ENCODE data around the gene GPR137C. TPM values are rescaled to one million over a fixed set of nuclear protein-coding genes. Genes with fewer than 3 reads are reported as not detected.
"Not testable (repeated sequence)": the region's sequence is repeated elsewhere in the genome, so short reads cannot be mapped to it uniquely, and the experiment has no call there.

Gene GPR137C
- total RNA-seq, 2 experiments from 2014 or later: 0.27 to 0.32 TPM

DNA sequence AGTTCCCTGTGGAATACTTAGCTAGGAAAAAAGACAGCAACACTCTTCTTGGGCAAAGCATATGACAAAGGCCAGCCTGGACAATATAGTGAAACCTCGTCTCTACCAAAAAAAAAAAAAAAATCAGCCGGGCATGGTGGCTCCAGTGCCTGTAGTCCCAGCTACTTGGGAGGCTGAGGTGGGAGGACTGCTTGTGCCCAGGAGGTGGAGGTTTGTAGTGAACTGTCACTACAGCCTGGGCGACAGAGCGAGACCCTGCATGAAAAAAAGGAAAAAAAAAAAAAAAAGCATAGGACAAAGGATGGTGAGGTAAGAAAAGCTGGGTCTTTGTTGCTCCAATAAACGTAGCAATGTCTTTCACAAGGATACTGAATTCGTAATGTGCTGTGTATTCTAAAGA lies 1.4 kb upstream of the GPR137C start:
- no peaks in the 10 kb centered on the region for H3K9me3 Mint-ChIP-seq
- H3K4me1 Mint-ChIP-seq: peaks cover 20% of the 10 kb centered on the region
- peak overlapping the region; percentile 84 for H3K4me3 Mint-ChIP-seq
- no peaks in the 10 kb centered on the region for H3K36me3 Mint-ChIP-seq
- H3K27me3 Mint-ChIP-seq: peaks cover 15% of the 10 kb centered on the region
- H3K27ac Mint-ChIP-seq: no peak overlapping the region
- DNase-seq: no peak

DNA sequence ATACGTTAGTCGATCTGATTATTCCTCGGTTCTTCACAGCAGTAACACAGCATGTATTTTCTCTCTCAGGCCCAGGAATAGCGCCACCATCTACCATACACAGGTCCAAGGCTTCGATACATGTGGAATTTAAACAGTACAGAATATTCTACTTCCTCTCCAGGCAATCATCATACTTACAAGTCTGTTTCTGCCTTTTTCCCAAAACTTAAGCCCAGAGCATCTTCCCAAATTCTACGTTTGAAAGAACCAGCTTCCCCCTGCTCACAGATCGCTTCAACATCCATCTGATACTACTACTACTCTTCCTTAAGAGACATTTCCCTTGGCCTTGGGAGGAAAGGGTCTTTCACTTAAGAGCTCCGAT lies 957 bp upstream of the GPR137C start:
- H3K9me3 Mint-ChIP-seq: no peaks in the 10 kb centered on the region
- peaks cover 20% of the 10 kb centered on the region for H3K4me1 Mint-ChIP-seq
- peaks cover 20% of the 10 kb centered on the region for H3K27me3 Mint-ChIP-seq
- no peaks in the 10 kb centered on the region for H3K36me3 Mint-ChIP-seq
- H3K4me3 Mint-ChIP-seq: peak overlapping the region; percentile 84
- DNase-seq: no peak
- H3K27ac Mint-ChIP-seq: peak overlapping the region; percentile 80

DNA sequence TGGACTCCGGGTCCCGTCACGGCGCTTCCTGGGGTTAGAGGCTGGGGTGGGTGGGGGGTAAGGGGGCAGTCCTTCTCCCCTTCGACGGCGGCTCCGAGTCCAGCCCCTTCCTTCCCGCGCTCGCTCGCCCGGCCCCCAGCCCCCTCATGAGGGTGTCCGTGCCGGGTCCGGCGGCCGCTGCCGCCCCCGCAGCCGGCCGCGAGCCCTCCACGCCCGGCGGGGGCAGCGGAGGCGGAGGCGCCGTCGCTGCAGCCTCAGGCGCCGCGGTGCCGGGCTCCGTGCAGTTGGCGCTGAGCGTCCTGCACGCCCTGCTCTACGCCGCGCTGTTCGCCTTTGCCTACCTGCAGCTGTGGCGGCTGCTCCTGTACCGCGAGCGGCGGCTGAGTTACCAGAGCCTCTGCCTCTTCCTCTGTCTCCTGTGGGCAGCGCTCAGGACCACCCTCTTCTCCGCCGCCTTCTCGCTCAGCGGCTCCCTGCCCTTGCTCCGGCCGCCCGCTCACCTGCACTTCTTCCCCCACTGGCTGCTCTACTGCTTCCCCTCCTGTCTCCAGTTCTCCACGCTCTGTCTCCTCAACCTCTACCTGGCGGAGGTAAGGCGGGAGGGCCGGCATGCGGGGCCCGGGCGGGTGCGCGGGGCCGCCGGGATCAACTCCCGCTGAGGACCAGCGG lies 500 bp downstream of the GPR137C start:
- Mint-ChIP-seq H3K27me3 (peaks cover 28% of the 10 kb centered on the region), H3K27ac (no peak overlapping the region), H3K4me1 (peaks cover 16% of the 10 kb centered on the region), H3K9me3 (no peaks in the 10 kb centered on the region), H3K36me3 (no peaks in the 10 kb centered on the region), H3K4me3 (peak overlapping the region; percentile 88)
- peak; percentile 57 for DNase-seq

DNA sequence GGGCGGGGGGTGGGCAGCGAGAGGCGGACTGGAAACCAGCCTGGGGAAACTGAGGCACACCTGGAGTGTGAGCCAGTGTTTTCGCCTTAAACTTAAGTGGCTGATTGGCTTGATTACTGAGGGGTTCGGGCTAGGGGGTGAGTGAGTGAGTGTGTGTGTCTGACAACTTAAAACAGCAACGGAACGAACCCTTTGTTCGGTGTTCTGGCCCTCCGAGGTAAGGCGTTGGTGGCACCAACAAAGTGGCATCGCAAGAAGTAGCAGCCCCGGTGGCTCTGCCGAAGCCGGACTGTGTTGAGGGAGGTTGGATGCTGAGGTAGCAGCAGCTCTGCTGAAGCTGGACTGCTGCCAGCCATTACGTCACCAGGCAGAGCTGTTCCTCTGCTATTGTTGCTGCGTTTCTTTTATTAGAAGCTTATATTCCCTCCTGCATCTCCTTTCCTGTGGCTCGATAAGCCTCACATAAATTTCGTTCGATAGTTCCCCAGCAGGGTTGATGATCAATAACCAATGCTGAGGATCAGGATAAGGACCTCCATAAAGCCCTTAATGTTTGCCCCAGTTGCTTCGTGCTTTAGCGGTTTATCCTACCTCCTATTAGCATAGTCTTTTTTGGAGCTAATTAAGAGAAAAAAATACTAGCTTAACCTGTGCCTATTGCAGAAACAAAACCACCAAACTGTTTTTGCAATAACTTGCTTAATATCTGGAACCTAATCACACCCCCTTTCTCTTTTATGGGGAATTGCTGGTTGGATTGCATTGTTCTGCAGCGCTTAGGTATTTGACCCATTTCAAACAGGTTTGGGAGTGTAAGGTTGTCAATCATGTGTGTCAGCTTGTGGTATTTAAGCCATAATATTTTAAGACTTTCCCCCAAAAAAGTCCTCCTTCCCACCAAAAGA lies 1.3 kb downstream of the GPR137C start:
- no peaks in the 10 kb centered on the region for H3K36me3 Mint-ChIP-seq
- peaks cover 16% of the 10 kb centered on the region for H3K4me1 Mint-ChIP-seq
- peak; percentile 82 for DNase-seq
- H3K27me3 Mint-ChIP-seq: peaks cover 28% of the 10 kb centered on the region
- peak overlapping the region; percentile 75 for H3K27ac Mint-ChIP-seq
- H3K4me3 Mint-ChIP-seq: peak overlapping the region; percentile 88
- no peaks in the 10 kb centered on the region for H3K9me3 Mint-ChIP-seq

- no peak overlapping the region for H3K4me3 Mint-ChIP-seq
- DNase-seq: no peak
- no peak overlapping the region for H3K27ac Mint-ChIP-seq
- no peaks in the 10 kb centered on the region for H3K9me3 Mint-ChIP-seq
- H3K27me3 Mint-ChIP-seq: peaks cover 28% of the 10 kb centered on the region
- no peaks in the 10 kb centered on the region for H3K36me3 Mint-ChIP-seq
- peaks cover 2% of the 10 kb centered on the region for H3K4me1 Mint-ChIP-seq
These were observed 6.1 kb downstream of the GPR137C start for GRCh38 chr14:52558688-52559087.

GRCh38 chr14:52563120-52563519 lies 10.5 kb downstream of the GPR137C start:
- peaks cover 3% of the 10 kb centered on the region for H3K27me3 Mint-ChIP-seq
- H3K4me1 Mint-ChIP-seq: no peaks in the 10 kb centered on the region
- no peak for DNase-seq
- H3K27ac Mint-ChIP-seq: no peak overlapping the region
- H3K9me3 Mint-ChIP-seq: no peaks in the 10 kb centered on the region
- no peaks in the 10 kb centered on the region for H3K36me3 Mint-ChIP-seq
- H3K4me3 Mint-ChIP-seq: no peak overlapping the region

- H3K27me3 Mint-ChIP-seq, DNase-seq, H3K27ac Mint-ChIP-seq, H3K4me1 Mint-ChIP-seq, H3K36me3 Mint-ChIP-seq, H3K4me3 Mint-ChIP-seq: not testable (repeated sequence)
- H3K9me3 Mint-ChIP-seq: peaks cover 33% of the 10 kb centered on the region
These were observed 15.8 kb downstream of the GPR137C start for GRCh38 chr14:52568454-52568853.

DNA sequence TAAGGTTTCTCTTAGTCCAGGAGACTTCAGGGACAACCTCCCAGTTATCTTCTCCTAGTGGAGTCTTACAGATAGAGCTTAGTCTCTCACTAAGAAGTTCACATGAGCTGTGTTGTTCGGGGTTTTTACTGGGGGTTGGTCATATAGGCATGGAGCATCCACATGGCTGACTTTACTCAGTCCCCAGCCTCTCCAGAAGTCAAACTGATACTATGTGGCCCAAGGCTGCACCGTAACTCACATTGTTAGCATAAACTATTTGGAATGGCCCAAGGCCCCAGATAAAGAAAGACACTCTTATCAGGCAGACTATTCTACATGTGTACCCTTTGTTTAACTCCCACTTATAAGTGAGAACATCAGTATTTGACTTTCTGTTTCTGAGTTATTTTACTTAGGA lies 23.2 kb downstream of the GPR137C start:
- Mint-ChIP-seq H3K4me3 (no peak overlapping the region), H3K36me3 (peaks cover 6% of the 10 kb centered on the region)

GRCh38 chr14:52583544-52583943 lies 30.9 kb downstream of the GPR137C start:
- H3K27me3 Mint-ChIP-seq: no peaks in the 10 kb centered on the region
- H3K9me3 Mint-ChIP-seq: no peaks in the 10 kb centered on the region
- no peak for DNase-seq
- H3K36me3 Mint-ChIP-seq: no peaks in the 10 kb centered on the region
- no peak overlapping the region for H3K27ac Mint-ChIP-seq
- no peak overlapping the region for H3K4me3 Mint-ChIP-seq
- no peaks in the 10 kb centered on the region for H3K4me1 Mint-ChIP-seq

More for the DNA sequence above, 23.2 kb downstream of the GPR137C start:
- Mint-ChIP-seq H3K27me3 (no peaks in the 10 kb centered on the region), H3K4me1 (no peaks in the 10 kb centered on the region), H3K9me3 (peaks cover 28% of the 10 kb centered on the region), H3K27ac (no peak overlapping the region)
- DNase-seq: no peak

GRCh38 chr14:52589646-52590045 lies 37.0 kb downstream of the GPR137C start:
- peaks cover 1% of the 10 kb centered on the region for H3K36me3 Mint-ChIP-seq
- DNase-seq: no peak
- H3K27ac Mint-ChIP-seq: no peak overlapping the region
- no peak overlapping the region for H3K4me3 Mint-ChIP-seq
- peaks cover 6% of the 10 kb centered on the region for H3K9me3 Mint-ChIP-seq
- H3K27me3 Mint-ChIP-seq: no peaks in the 10 kb centered on the region
- no peaks in the 10 kb centered on the region for H3K4me1 Mint-ChIP-seq

DNA sequence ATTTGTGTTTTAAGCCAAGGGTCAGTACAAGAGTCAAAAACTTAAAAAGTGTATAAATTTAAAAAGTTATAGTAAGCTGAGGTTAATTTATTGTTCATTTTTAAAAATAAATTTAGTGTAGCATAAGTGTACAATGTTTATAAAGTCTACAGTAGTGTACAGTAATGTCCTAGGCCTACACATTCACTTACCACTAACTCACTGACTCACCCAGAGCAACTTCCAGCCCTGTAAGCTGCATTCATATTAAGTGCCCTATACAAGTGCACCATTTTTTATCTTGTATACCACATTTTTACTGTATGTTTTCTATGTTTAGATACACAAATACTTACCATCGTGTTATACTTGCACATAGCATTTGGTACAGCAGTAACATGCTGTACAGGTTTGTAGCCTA lies 37.7 kb downstream of the GPR137C start:
- Mint-ChIP-seq H3K9me3 (peaks cover 11% of the 10 kb centered on the region), H3K36me3 (peaks cover 1% of the 10 kb centered on the region), H3K27me3 (no peaks in the 10 kb centered on the region), H3K27ac (no peak overlapping the region), H3K4me1 (no peaks in the 10 kb centered on the region), H3K4me3 (no peak overlapping the region)
- no peak for DNase-seq

GRCh38 chr14:52596320-52596719 lies 43.7 kb downstream of the GPR137C start:
- no peaks in the 10 kb centered on the region for H3K4me1 Mint-ChIP-seq
- DNase-seq: no peak
- H3K9me3 Mint-ChIP-seq: peaks cover 14% of the 10 kb centered on the region
- peaks cover 1% of the 10 kb centered on the region for H3K36me3 Mint-ChIP-seq
- H3K27ac Mint-ChIP-seq: no peak overlapping the region
- H3K4me3 Mint-ChIP-seq: no peak overlapping the region
- no peaks in the 10 kb centered on the region for H3K27me3 Mint-ChIP-seq

DNA sequence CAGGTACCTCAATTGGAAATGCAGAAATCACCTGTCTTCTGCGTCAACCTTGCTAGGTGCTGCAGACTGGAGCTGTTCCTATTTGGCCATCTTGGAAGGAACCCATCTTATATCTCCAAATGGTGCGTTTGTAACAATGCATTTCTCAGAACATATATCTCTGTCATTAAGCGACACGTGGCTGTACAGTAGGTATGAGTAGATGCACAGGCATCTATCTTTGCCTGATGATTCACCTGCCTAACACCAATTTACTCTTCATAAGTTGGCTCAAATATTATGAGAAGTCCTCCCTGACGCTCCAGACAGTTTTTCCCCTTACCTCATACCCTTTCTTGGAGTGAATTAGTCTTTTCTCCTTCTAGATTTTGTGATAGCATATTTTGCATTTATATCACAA lies 44.2 kb downstream of the GPR137C start:
- H3K27ac Mint-ChIP-seq: no peak overlapping the region
- no peak for DNase-seq
- H3K27me3 Mint-ChIP-seq: no peaks in the 10 kb centered on the region
- peaks cover 13% of the 10 kb centered on the region for H3K9me3 Mint-ChIP-seq
- no peaks in the 10 kb centered on the region for H3K4me1 Mint-ChIP-seq
- H3K36me3 Mint-ChIP-seq: peaks cover 1% of the 10 kb centered on the region
- H3K4me3 Mint-ChIP-seq: no peak overlapping the region

- Mint-ChIP-seq H3K27ac (no peak overlapping the region), H3K4me3 (no peak overlapping the region), H3K4me1 (no peaks in the 10 kb centered on the region), H3K27me3 (no peaks in the 10 kb centered on the region), H3K36me3 (peaks cover 1% of the 10 kb centered on the region), H3K9me3 (peaks cover 13% of the 10 kb centered on the region)
- no peak for DNase-seq
These were observed 45.9 kb downstream of the GPR137C start for GRCh38 chr14:52598568-52598967.

- Mint-ChIP-seq H3K27me3 (no peaks in the 10 kb centered on the region), H3K4me1 (no peaks in the 10 kb centered on the region), H3K27ac (no peak overlapping the region), H3K36me3 (no peaks in the 10 kb centered on the region), H3K9me3 (peaks cover 13% of the 10 kb centered on the region), H3K4me3 (no peak overlapping the region)
- DNase-seq: no peak
These were observed 47.3 kb downstream of the GPR137C start for GRCh38 chr14:52599974-52600373.

DNA sequence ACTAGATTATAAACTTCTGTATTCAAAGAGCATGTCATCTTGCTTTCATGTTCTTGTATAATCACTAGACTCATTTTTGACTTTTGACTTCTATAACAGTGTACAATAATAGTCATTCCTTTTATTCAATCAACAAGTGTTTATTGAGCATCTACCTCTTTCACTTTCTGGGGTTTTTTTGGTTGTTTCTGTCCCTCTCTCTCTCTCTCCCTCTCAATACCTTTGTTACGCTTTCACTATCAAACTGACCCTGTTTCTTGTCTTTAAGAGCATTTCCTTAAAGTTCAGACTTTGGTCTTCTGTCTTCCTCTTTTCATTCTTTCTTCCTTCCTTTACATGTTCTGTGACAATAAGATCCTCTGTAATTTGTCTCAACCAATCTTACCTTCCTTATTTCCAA lies 49.5 kb downstream of the GPR137C start:
- no peak overlapping the region for H3K4me3 Mint-ChIP-seq
- DNase-seq: no peak

More for the DNA sequence above, 49.5 kb downstream of the GPR137C start:
- no peaks in the 10 kb centered on the region for H3K27me3 Mint-ChIP-seq
- H3K4me1 Mint-ChIP-seq: no peaks in the 10 kb centered on the region
- H3K27ac Mint-ChIP-seq: no peak overlapping the region
- no peaks in the 10 kb centered on the region for H3K36me3 Mint-ChIP-seq
- peaks cover 7% of the 10 kb centered on the region for H3K9me3 Mint-ChIP-seq
